ENCODE measurements around the gene ZNF76. TPM values are rescaled to one million over a fixed set of nuclear protein-coding genes. Genes with fewer than 3 reads are reported as not detected.

Gene ZNF76
- total and polyA plus RNA-seq, 9 of the 15 experiments (the other 6 are each of a cell fraction or from before 2014, with no cell fraction given) = 1.2 to 17.8 (median 10.7) TPM

GRCh38 chr6:35342258-35343091 is 82.9 kb downstream of the ZNF76 start, which contains the start of gene PPARD (continued):
- TF ChIP-seq KLF10 (CRISPR knock-in tag; IDR thresholded peaks at IDR 0.05) (no peak), SIN3A (IDR thresholded peaks at IDR 0.05; ENCODE audit: borderline replicate concordance in 2 of 2, control insufficient read depth in 1 of 2, low read depth in 2 of 2, low read length in 2 of 2) (peak; percentile 49 to 54; a peak in 2 of 4 replicates), ZNF75A (CRISPR knock-in tag; IDR thresholded peaks at IDR 0.05) (no peak), SUPT5H (IDR thresholded peaks at IDR 0.05) (peak; percentile 28), ZNF41 (CRISPR knock-in tag; conservative IDR thresholded peaks at IDR 0.05) (no peak), RAD21 (CRISPR knock-in tag; conservative IDR thresholded peaks at IDR 0.05 in 1 of 2, IDR thresholded peaks at IDR 0.05 in 1 of 2) (peak; percentile 100), ZHX1 (conservative IDR thresholded peaks at IDR 0.05; ENCODE audit: low read length) (no peak), JUND (IDR thresholded peaks at IDR 0.05; ENCODE audit: borderline replicate concordance, low read depth, low read length) (peak; percentile 78; the same call in 1 of the 2 replicates), JUND (tag; IDR thresholded peaks at IDR 0.05; ENCODE audit: borderline replicate concordance, low read depth, low read length) (no peak; the same call in 2 of the 3 replicates), MYC (IDR thresholded peaks at IDR 0.05; ENCODE audit: low read depth, low read length) (peak; percentile 82), MYC (CRISPR knock-in tag; IDR thresholded peaks at IDR 0.05; ENCODE audit: borderline replicate concordance, low read depth) (no peak), RBM34 (IDR thresholded peaks at IDR 0.05; ENCODE audit: borderline replicate concordance, insufficient read depth, low read length) (0 out of 2 replicates have a peak, but pooled peaks have one; percentile 62), PKNOX1 (IDR thresholded peaks at IDR 0.05) (peak; percentile 80), JUN (IDR thresholded peaks at IDR 0.05; ENCODE audit: borderline replicate concordance, low read depth, low read length) (no peak; the same call in 1 of the 2 replicates), JUN (CRISPR knock-in tag; IDR thresholded peaks at IDR 0.05; ENCODE audit: borderline replicate concordance) (0 out of 2 replicates have a peak, but pooled peaks have one; percentile 34), BHLHE40 (IDR thresholded peaks at IDR 0.05; ENCODE audit: low read length) (peak; percentile 62; the same call in 1 of the 2 replicates), U2AF2 (optimal IDR thresholded peaks at IDR 0.05; ENCODE audit: low read depth, low read length) (no peak), IRF9 (tag; IDR thresholded peaks at IDR 0.05) (no peak)
- TF ChIP-seq, protein P1, sequence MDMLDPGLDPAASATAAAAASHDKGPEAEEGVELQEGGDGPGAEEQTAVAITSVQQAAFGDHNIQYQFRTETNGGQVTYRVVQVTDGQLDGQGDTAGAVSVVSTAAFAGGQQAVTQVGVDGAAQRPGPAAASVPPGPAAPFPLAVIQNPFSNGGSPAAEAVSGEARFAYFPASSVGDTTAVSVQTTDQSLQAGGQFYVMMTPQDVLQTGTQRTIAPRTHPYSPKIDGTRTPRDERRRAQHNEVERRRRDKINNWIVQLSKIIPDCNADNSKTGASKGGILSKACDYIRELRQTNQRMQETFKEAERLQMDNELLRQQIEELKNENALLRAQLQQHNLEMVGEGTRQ (CRISPR knock-in tag; IDR thresholded peaks at IDR 0.05) = no peak
- TF ChIP-seq, protein P2, sequence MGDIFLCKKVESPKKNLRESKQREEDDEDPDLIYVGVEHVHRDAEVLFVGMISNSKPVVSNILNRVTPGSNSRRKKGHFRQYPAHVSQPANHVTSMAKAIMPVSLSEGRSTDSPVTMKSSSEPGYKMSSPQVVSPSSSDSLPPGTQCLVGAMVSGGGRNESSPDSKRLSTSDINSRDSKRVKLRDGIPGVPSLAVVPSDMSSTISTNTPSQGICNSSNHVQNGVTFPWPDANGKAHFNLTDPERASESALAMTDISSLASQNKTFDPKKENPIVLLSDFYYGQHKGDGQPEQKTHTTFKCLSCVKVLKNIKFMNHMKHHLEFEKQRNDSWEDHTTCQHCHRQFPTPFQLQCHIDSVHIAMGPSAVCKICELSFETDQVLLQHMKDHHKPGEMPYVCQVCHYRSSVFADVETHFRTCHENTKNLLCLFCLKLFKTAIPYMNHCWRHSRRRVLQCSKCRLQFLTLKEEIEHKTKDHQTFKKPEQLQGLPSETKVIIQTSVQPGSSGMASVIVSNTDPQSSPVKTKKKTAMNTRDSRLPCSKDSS (IDR thresholded peaks at IDR 0.05; ENCODE audit: low read depth, partially characterized antibody) = no peak

Measured in K562 (cell line).